ENCODE measurements around the gene ICE2.

- no peak for TF ChIP-seq CTCF (conservative IDR thresholded peaks at IDR 0.05; ENCODE audit: low read depth, low read length)
- TF ChIP-seq EZH2 (IDR thresholded peaks at IDR 0.05; ENCODE audit: borderline replicate concordance, low read depth, low read length, poor library complexity, severe bottlenecking) = no peak
Observed at GRCh38 chr15:60372756-60373155, 106.2 kb downstream of the ICE2 start.
